ENCODE results near the gene PRICKLE1.

The PRICKLE1 gene

GRCh38 chr12:42516573-42516972 lies 73.0 kb downstream of the PRICKLE1 start:
- in situ Hi-C loops (cut with MboI; ENCODE audit: low sequenced_read_pairs): no loop called here
- H3K4me1 ChIP-seq: peaks cover 7% of the 10 kb centered on the region
- no peak overlapping the region for H3K4me3 ChIP-seq
- no peaks in the 10 kb centered on the region for H3K36me3 ChIP-seq (replicated peaks)
- no peaks in the 10 kb centered on the region for H3K9me3 ChIP-seq
- no peaks in the 10 kb centered on the region for H3K27me3 ChIP-seq (ENCODE audit: low read depth)
- no peak for DNase-seq (ENCODE audit: low spot score in 2 of 2)

- no peaks in the 10 kb centered on the region for H3K27me3 ChIP-seq (ENCODE audit: low read depth)
- H3K4me1 ChIP-seq: peaks cover 21% of the 10 kb centered on the region
- no peak overlapping the region for H3K4me3 ChIP-seq
- DNase-seq (ENCODE audit: low spot score in 2 of 2): peak; percentile 25 to 62
- H3K9me3 ChIP-seq: no peaks in the 10 kb centered on the region
- H3K36me3 ChIP-seq (replicated peaks): no peaks in the 10 kb centered on the region
- in situ Hi-C loops (cut with MboI; ENCODE audit: low sequenced_read_pairs): no loop called here
Observed at GRCh38 chr12:42511656-42512055, 77.9 kb downstream of the PRICKLE1 start.

GRCh38 chr12:42510823-42511222 lies 78.7 kb downstream of the PRICKLE1 start:
- no peaks in the 10 kb centered on the region for H3K9me3 ChIP-seq
- no peak overlapping the region for H3K4me3 ChIP-seq
- peaks cover 21% of the 10 kb centered on the region for H3K4me1 ChIP-seq
- no peak for DNase-seq (ENCODE audit: low spot score in 2 of 2)
- no peaks in the 10 kb centered on the region for H3K36me3 ChIP-seq (replicated peaks)
- in situ Hi-C loops (cut with MboI; ENCODE audit: low sequenced_read_pairs): no loop called here
- no peaks in the 10 kb centered on the region for H3K27me3 ChIP-seq (ENCODE audit: low read depth)

- no peak overlapping the region for H3K4me3 ChIP-seq
- DNase-seq (ENCODE audit: low spot score in 2 of 2): no peak
- in situ Hi-C loops (cut with MboI; ENCODE audit: low sequenced_read_pairs): no loop called here
- no peaks in the 10 kb centered on the region for H3K9me3 ChIP-seq
- H3K4me1 ChIP-seq: peaks cover 21% of the 10 kb centered on the region
- H3K27me3 ChIP-seq (ENCODE audit: low read depth): no peaks in the 10 kb centered on the region
- no peaks in the 10 kb centered on the region for H3K36me3 ChIP-seq (replicated peaks)
Observed at GRCh38 chr12:42508913-42509460, 80.6 kb downstream of the PRICKLE1 start.

- H3K4me1 ChIP-seq: peaks cover 21% of the 10 kb centered on the region
- in situ Hi-C loops (cut with MboI; ENCODE audit: low sequenced_read_pairs): no loop called here
- DNase-seq (ENCODE audit: low spot score in 2 of 2): no peak
- no peaks in the 10 kb centered on the region for H3K36me3 ChIP-seq (replicated peaks)
- no peaks in the 10 kb centered on the region for H3K9me3 ChIP-seq
- H3K4me3 ChIP-seq: no peak overlapping the region
- H3K27me3 ChIP-seq (ENCODE audit: low read depth): no peaks in the 10 kb centered on the region
Observed at GRCh38 chr12:42507565-42507964, 82.0 kb downstream of the PRICKLE1 start.

- Histone ChIP-seq H3K4me1 (peaks cover 18% of the 10 kb centered on the region), H3K4me3 (no peak overlapping the region), H3K36me3 (replicated peaks) (no peaks in the 10 kb centered on the region), H3K27me3 (ENCODE audit: low read depth) (no peaks in the 10 kb centered on the region), H3K9me3 (no peaks in the 10 kb centered on the region)
- DNase-seq (ENCODE audit: low spot score in 2 of 2): no peak
- in situ Hi-C loops (cut with MboI; ENCODE audit: low sequenced_read_pairs): no loop called here
Observed at GRCh38 chr12:42507081-42507480, 82.5 kb downstream of the PRICKLE1 start.

- no peaks in the 10 kb centered on the region for H3K36me3 ChIP-seq (replicated peaks)
- H3K27me3 ChIP-seq (ENCODE audit: low read depth): no peaks in the 10 kb centered on the region
- peak in 1 of 2 experiments; percentile 35 for DNase-seq (ENCODE audit: low spot score in 2 of 2)
- in situ Hi-C loops (cut with MboI; ENCODE audit: low sequenced_read_pairs): no loop called here
- H3K4me3 ChIP-seq: no peak overlapping the region
- H3K9me3 ChIP-seq: no peaks in the 10 kb centered on the region
- peaks cover 9% of the 10 kb centered on the region for H3K4me1 ChIP-seq
Observed at GRCh38 chr12:42504049-42504448, 85.5 kb downstream of the PRICKLE1 start.

GRCh38 chr12:42502682-42503081 lies 86.9 kb downstream of the PRICKLE1 start:
- in situ Hi-C loops (cut with MboI; ENCODE audit: low sequenced_read_pairs): no loop called here
- H3K36me3 ChIP-seq (replicated peaks): no peaks in the 10 kb centered on the region
- H3K27me3 ChIP-seq (ENCODE audit: low read depth): no peaks in the 10 kb centered on the region
- H3K4me3 ChIP-seq: no peak overlapping the region
- peaks cover 8% of the 10 kb centered on the region for H3K4me1 ChIP-seq
- no peaks in the 10 kb centered on the region for H3K9me3 ChIP-seq
- no peak for DNase-seq (ENCODE audit: low spot score in 2 of 2)

GRCh38 chr12:42498549-42499247 lies 90.8 kb downstream of the PRICKLE1 start:
- DNase-seq (ENCODE audit: low spot score in 2 of 2): no peak
- in situ Hi-C loops (cut with MboI; ENCODE audit: low sequenced_read_pairs): loop anchor here (25.0 kb wide), 1 partner anchor 789 kb away; no protein-coding TSS in a partner anchor
- H3K36me3 ChIP-seq (replicated peaks): no peaks in the 10 kb centered on the region
- no peaks in the 10 kb centered on the region for H3K4me1 ChIP-seq
- H3K27me3 ChIP-seq (ENCODE audit: low read depth): no peaks in the 10 kb centered on the region
- no peaks in the 10 kb centered on the region for H3K9me3 ChIP-seq
- no peak overlapping the region for H3K4me3 ChIP-seq

- Histone ChIP-seq H3K4me1 (0 out of 2 replicates have a peak, but pooled peaks cover 5% of the 10 kb centered on the region), H3K9me3 (no peaks in the 10 kb centered on the region), H3K27me3 (ENCODE audit: low read depth) (no peaks in the 10 kb centered on the region), H3K4me3 (no peak overlapping the region), H3K36me3 (replicated peaks) (no peaks in the 10 kb centered on the region)
- no peak for DNase-seq (ENCODE audit: low spot score in 2 of 2)
- in situ Hi-C loops (cut with MboI; ENCODE audit: low sequenced_read_pairs): loop anchor here (25.0 kb wide), 1 partner anchor 790 kb away; no protein-coding TSS in a partner anchor
Observed at GRCh38 chr12:42496886-42497285, 92.7 kb downstream of the PRICKLE1 start.

- H3K4me3 ChIP-seq: no peak overlapping the region
- no peaks in the 10 kb centered on the region for H3K27me3 ChIP-seq (ENCODE audit: low read depth)
- in situ Hi-C loops (cut with MboI; ENCODE audit: low sequenced_read_pairs): loop anchor here (25.0 kb wide), 1 partner anchor 792 kb away; no protein-coding TSS in a partner anchor
- no peak for DNase-seq (ENCODE audit: low spot score in 2 of 2)
- no peaks in the 10 kb centered on the region for H3K9me3 ChIP-seq
- H3K36me3 ChIP-seq (replicated peaks): no peaks in the 10 kb centered on the region
- H3K4me1 ChIP-seq: 0 out of 2 replicates have a peak, but pooled peaks cover 5% of the 10 kb centered on the region
Observed at GRCh38 chr12:42495244-42495643, 94.3 kb downstream of the PRICKLE1 start.

GRCh38 chr12:42492267-42492666 lies 97.3 kb downstream of the PRICKLE1 start:
- H3K27me3 ChIP-seq (ENCODE audit: low read depth): no peaks in the 10 kb centered on the region
- no peak for DNase-seq (ENCODE audit: low spot score in 2 of 2)
- no peak overlapping the region for H3K4me3 ChIP-seq
- no peaks in the 10 kb centered on the region for H3K9me3 ChIP-seq
- in situ Hi-C loops (cut with MboI; ENCODE audit: low sequenced_read_pairs): loop anchor here (25.0 kb wide), 1 partner anchor 795 kb away; no protein-coding TSS in a partner anchor
- H3K4me1 ChIP-seq: peaks cover 7% of the 10 kb centered on the region
- no peaks in the 10 kb centered on the region for H3K36me3 ChIP-seq (replicated peaks)

GRCh38 chr12:42490261-42490842 lies 99.2 kb downstream of the PRICKLE1 start:
- no peak overlapping the region for H3K4me3 ChIP-seq
- in situ Hi-C loops (cut with MboI; ENCODE audit: low sequenced_read_pairs): loop anchor here (25.0 kb wide), 1 partner anchor 797 kb away; no protein-coding TSS in a partner anchor

GRCh38 chr12:42486407-42486806 lies 103.1 kb downstream of the PRICKLE1 start:
- in situ Hi-C loops (cut with MboI; ENCODE audit: low sequenced_read_pairs): loop anchor here (10.0 to 25.0 kb wide), 2 partner anchors 78 to 801 kb away; no protein-coding TSS in a partner anchor
- no peak overlapping the region for H3K4me3 ChIP-seq

More at GRCh38 chr12:42490261-42490842, 99.2 kb downstream of the PRICKLE1 start:
- no peaks in the 10 kb centered on the region for H3K36me3 ChIP-seq (replicated peaks)
- H3K9me3 ChIP-seq: no peaks in the 10 kb centered on the region
- H3K4me1 ChIP-seq: peaks cover 17% of the 10 kb centered on the region
- no peak for DNase-seq (ENCODE audit: low spot score in 2 of 2)
- H3K27me3 ChIP-seq (ENCODE audit: low read depth): no peaks in the 10 kb centered on the region

More at GRCh38 chr12:42486407-42486806, 103.1 kb downstream of the PRICKLE1 start:
- no peak for DNase-seq (ENCODE audit: low spot score in 2 of 2)
- H3K4me1 ChIP-seq: peaks cover 29% of the 10 kb centered on the region
- H3K27me3 ChIP-seq (ENCODE audit: low read depth): no peaks in the 10 kb centered on the region
- no peaks in the 10 kb centered on the region for H3K9me3 ChIP-seq
- no peaks in the 10 kb centered on the region for H3K36me3 ChIP-seq (replicated peaks)

Measured in HAP-1 (cell line).